Neuronal stem cell (in vitro differentiated cells): ENCODE measurements around the gene TMEM203.
A peak's percentile ranks its signal among the peaks of the same experiment; 100 is the strongest.

Experiments used
- DNase-seq: peaks from one replicate; pipeline ENCODE4 v3.0.0-alpha.2; 2013; ENCODE audit warnings: low spot score
- H2AFZ ChIP-seq: one replicate; pipeline ENCODE4 v1.6.1; 2013; ENCODE audit warnings: mild to moderate bottlenecking, low read length, inconsistent platforms
- H2AK5ac ChIP-seq: 2 replicates; pipeline ENCODE4 v1.6.1; 2013; ENCODE audit warnings: low read depth, mild to moderate bottlenecking, inconsistent platforms, low read length, moderate library complexity, mixed read lengths
- H2BK120ac ChIP-seq: 2 replicates; pipeline ENCODE4 v1.6.1; 2013; ENCODE audit warnings: low read depth, mild to moderate bottlenecking, inconsistent platforms, low read length, moderate library complexity, mixed read lengths
- H2BK12ac ChIP-seq: one replicate; pipeline ENCODE4 v1.6.1; 2013; ENCODE audit warnings: low read length, inconsistent platforms
- H2BK15ac ChIP-seq: 2 replicates; pipeline ENCODE4 v1.6.1; 2013; ENCODE audit warnings: mild to moderate bottlenecking, low read length, inconsistent platforms, mixed read lengths
- H2BK5ac ChIP-seq: one replicate; pipeline ENCODE4 v1.6.1; 2013; ENCODE audit warnings: inconsistent platforms, mild to moderate bottlenecking, low read length, moderate library complexity
- H3K14ac ChIP-seq: one replicate; pipeline ENCODE4 v1.6.1; 2013; ENCODE audit warnings: low read length, inconsistent platforms
- H3K18ac ChIP-seq: 2 replicates; pipeline ENCODE4 v1.6.1; 2013; ENCODE audit warnings: low read length, inconsistent platforms
- H3K23ac ChIP-seq: 2 replicates; pipeline ENCODE4 v1.6.1; 2013; ENCODE audit warnings: low read depth, mild to moderate bottlenecking, mixed read lengths, low read length, inconsistent platforms; ENCODE audit not compliant: poor library complexity
- H3K27ac ChIP-seq: replicated peaks from 3 replicates; pipeline ENCODE4 v1.5.1; 2013; ENCODE audit warnings: low read length, inconsistent platforms
- H3K27me3 ChIP-seq, 3 experiments: 2 replicates each; pipeline ENCODE4 v1.6.1; 2013; ENCODE audit warnings: low read length in 3 of 3, mild to moderate bottlenecking in 2 of 3, inconsistent platforms in 1 of 3, low read depth in 1 of 3, mixed read lengths in 1 of 3, moderate library complexity in 1 of 3; ENCODE audit not compliant: control insufficient read depth in 3 of 3, insufficient read depth in 3 of 3
- H3K36me3 ChIP-seq, 2 donors: replicated peaks in 1 of 2; 2 replicates each; pipeline ENCODE4 v1.6.1; 2013; ENCODE audit warnings: low read length in 2 of 2; ENCODE audit not compliant: control insufficient read depth in 2 of 2, insufficient read depth in 2 of 2
- H3K4ac ChIP-seq: 2 replicates; pipeline ENCODE4 v1.6.1; 2013; ENCODE audit warnings: inconsistent platforms, mild to moderate bottlenecking, low read length, moderate library complexity
- H3K4me1 ChIP-seq, 2 donors: 1 replicate in 1 of 2; 2 replicates in 1 of 2; pipeline ENCODE4 v1.6.1; 2013; ENCODE audit warnings: low read length in 2 of 2, low read depth in 1 of 2; ENCODE audit not compliant: control insufficient read depth in 2 of 2, insufficient read depth in 1 of 2
- H3K4me2 ChIP-seq: one replicate; pipeline ENCODE4 v1.6.1; 2013; ENCODE audit warnings: mild to moderate bottlenecking, low read length, inconsistent platforms; ENCODE audit not compliant: insufficient read depth, poor library complexity, severe bottlenecking
- H3K4me3 ChIP-seq, 2 donors: 2 replicates each; pipeline ENCODE4 v1.5.1; 2013; ENCODE audit warnings: low read length in 2 of 2, mild to moderate bottlenecking in 2 of 2, inconsistent platforms in 1 of 2, moderate library complexity in 1 of 2
- H3K79me1 ChIP-seq: one replicate; pipeline ENCODE4 v1.6.1; 2013; ENCODE audit warnings: low read depth, mild to moderate bottlenecking, inconsistent platforms, low read length, moderate library complexity
- H3K9ac ChIP-seq: one replicate; pipeline ENCODE4 v1.6.1; 2013; ENCODE audit warnings: mild to moderate bottlenecking, low read depth, low read length, inconsistent platforms; ENCODE audit not compliant: poor library complexity
- H3K9me3 ChIP-seq, 2 donors: replicated peaks in 1 of 2; 2 replicates each; pipeline versions ENCODE3 to v1.6.1; 2013; ENCODE audit warnings: low read length in 2 of 2, mild to moderate bottlenecking in 2 of 2, inconsistent platforms in 1 of 2, low read depth in 1 of 2, mixed read lengths in 1 of 2, moderate library complexity in 1 of 2; ENCODE audit not compliant: control insufficient read depth in 2 of 2, insufficient read depth in 1 of 2
- H4K8ac ChIP-seq: one replicate; pipeline ENCODE4 v1.6.1; 2013; ENCODE audit warnings: low read depth, mild to moderate bottlenecking, inconsistent platforms, low read length, moderate library complexity
- H4K91ac ChIP-seq: one replicate; pipeline ENCODE4 v1.6.1; 2013; ENCODE audit warnings: low read length, low read depth, mild to moderate bottlenecking, inconsistent platforms; ENCODE audit not compliant: poor library complexity
- WGBS, 2 donors: extraction: QIAGEN DNeasy Blood & Tissue Kit; methylation state at CpG; one replicate each; pipeline ENCODE4 v1.1.7; 2013; ENCODE audit warnings: missing lambda C conversion rate in 2 of 2, mixed read lengths in 1 of 2; ENCODE audit not compliant: insufficient read length in 2 of 2, insufficient replicate concordance in 1 of 2; ENCODE audit errors: extremely low coverage in 2 of 2; 5-methylcytosine and 5-hydroxymethylcytosine counted together

TMEM203 gene

DNA sequence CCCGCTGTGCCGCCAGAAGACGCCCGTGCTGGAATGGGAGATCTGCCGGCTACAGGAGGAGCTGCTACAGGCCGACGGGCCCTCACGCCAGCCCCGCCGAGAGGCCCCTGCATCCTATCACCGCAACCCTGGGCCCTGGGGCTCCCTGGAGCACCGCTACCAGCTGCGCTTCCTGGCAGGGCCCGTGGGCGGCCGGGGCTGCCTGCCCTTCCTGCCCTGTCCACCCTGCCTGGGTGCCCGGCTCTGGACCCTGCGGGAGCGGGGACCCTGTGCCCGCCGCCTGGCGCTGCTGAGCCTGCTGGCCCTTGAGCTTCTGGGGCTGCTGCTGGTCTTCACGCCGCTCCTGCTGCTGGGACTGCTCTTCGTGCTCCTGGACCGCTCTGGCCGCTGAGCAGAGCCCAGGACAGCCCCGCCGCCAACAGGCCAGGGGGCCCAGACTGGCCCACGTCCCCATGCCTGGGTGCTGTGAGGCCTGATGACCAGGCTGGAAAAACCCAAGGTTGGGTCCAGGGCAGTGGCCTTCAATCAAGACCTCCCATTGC, 12.8 kb upstream of the TMEM203 start:
- peaks cover 11 to 30% of the 10 kb centered on the region in 2 donors for H3K36me3 ChIP-seq
- no peak overlapping the region for H3K4ac ChIP-seq
- peak overlapping the region; percentile 80 for H3K23ac ChIP-seq
- H3K4me3 ChIP-seq, result no peak overlapping the region
- H2BK120ac ChIP-seq, result no peak overlapping the region
- no peak overlapping the region for H3K14ac ChIP-seq
- no peak overlapping the region for H3K4me2 ChIP-seq
- H2AK5ac ChIP-seq, result no peak overlapping the region
- no peaks in the 10 kb centered on the region for H3K9me3 ChIP-seq
- no peak overlapping the region for H2BK5ac ChIP-seq
- no peak overlapping the region for H2BK12ac ChIP-seq
- H3K9ac ChIP-seq, result peak overlapping the region; percentile 21
- peaks cover 15% of the 10 kb centered on the region for H3K79me1 ChIP-seq
- peaks cover 0 to 10% (median 3%) of the 10 kb centered on the region in 3 experiments for H3K27me3 ChIP-seq
- H2AFZ ChIP-seq, result no peak overlapping the region
- no peak for DNase-seq
- WGBS, 2 donors, result no CpG with 5 or more reads among the region's 30 CpGs
- peaks cover 8 to 15% of the 10 kb centered on the region in 2 donors for H3K4me1 ChIP-seq
- no peak overlapping the region for H3K27ac ChIP-seq
- peak overlapping the region; percentile 65 for H4K8ac ChIP-seq
- H3K18ac ChIP-seq, result no peak overlapping the region
- no peak overlapping the region for H4K91ac ChIP-seq
- H2BK15ac ChIP-seq, result no peak overlapping the region

DNA sequence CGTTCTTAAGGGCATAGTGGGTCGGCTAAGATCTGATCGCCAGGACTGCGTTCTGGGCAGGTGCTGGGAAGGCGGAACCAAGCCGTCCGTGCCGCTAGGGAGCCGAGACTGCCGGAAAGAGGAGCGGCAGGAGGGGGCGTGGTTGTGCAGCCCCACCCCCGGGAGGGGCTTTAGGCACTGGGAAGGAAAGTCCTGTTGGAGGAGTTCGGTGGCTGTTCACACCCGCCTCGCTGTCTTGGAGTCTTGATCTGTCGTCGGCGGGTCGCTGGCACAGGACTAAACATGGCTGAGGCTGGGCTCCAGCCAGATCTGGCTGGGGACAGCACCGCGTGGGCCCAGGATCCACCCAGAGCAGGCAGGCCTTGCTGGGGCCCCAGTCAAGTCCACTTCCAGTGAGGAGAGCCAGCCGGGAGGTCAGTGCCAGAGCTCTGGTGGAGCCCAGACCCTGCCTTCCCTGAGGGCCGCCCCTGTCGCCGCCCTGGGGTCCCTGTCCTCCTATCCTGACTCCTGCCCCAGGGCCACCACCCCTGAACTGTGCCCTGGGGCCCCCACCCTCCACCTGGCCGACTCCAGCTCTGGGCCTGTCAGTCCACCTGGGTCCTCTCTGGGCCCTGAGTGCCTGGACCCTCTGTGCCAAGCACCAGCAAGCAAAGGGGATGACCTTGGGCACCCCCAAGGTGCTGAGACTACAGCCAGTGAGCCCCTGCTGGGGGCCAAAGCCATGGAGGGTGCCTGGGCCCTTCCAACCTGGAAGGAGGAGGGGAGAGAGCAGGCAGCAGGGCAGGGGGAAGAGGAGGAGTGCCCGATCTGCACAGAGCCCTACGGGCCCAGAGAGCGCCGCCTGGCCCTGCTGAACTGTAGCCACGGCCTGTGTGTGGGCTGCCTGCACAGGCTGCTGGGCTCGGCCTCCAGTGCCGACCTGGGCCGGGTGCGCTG, 12.1 kb upstream of the TMEM203 start:
- Histone ChIP-seq H2BK12ac (peak overlapping the region; percentile 58), H3K9me3 (no peaks in the 10 kb centered on the region), H3K36me3 (peaks cover 17 to 36% of the 10 kb centered on the region in 2 donors), H3K9ac (no peak overlapping the region), H2AK5ac (peak overlapping the region; percentile 56), H3K4ac (no peak overlapping the region), H2AFZ (no peak overlapping the region), H4K8ac (no peak overlapping the region), H3K79me1 (peaks cover 18% of the 10 kb centered on the region), H3K14ac (no peak overlapping the region), H3K27ac (no peak overlapping the region), H3K27me3 (peaks cover 0 to 5% (median 3%) of the 10 kb centered on the region in 3 experiments), H3K4me3 (peak overlapping the region in 1 of 2 donors; percentile 40), H3K4me1 (peaks cover 3 to 9% of the 10 kb centered on the region in 2 donors), H4K91ac (no peak overlapping the region), H2BK15ac (no peak overlapping the region), H3K4me2 (no peak overlapping the region), H3K18ac (no peak overlapping the region), H2BK120ac (no peak overlapping the region), H2BK5ac (no peak overlapping the region), H3K23ac (peak overlapping the region; percentile 80)
- no peak for DNase-seq
- no CpG with 5 or more reads among the region's 36 CpGs for WGBS, 2 donors

DNA sequence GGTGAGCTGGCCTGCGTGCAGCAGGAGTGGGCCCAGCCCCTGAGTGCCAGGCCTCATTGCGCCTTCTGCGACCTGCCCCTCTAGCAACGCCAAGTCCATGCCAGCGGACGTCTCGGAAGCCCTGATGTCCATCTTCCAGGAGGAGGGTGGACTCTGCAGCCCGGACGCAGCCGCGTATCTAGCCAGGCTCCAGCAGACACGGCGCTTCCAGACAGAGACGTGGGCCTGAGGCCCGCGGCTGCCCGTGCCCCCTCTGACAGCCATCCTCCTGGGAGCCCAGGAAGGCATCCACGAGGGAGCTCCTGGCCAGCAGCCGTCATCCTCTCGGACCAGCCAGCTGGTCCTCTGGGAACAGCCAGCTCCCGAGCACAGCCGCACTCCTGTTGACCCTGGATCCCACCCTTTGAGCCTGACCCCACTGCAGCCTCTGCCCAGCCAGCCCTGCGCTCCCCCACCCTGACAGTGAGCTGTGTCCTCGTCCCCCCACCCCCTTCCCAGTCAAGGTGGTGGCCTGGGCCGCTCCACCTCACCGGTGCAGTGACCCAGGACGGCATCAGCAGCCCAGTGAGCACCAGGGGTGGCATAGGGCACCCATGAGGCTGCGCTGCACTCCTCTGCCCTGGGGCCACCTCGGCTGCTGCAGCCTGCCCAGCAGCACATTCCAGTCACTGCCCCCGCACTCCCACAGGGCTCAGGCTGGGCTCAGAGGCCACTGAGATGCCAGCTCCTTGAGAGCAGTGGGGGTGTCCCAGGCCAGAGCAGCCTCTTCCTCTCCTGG, 10.9 kb upstream of the TMEM203 start:
- H2AFZ ChIP-seq, result no peak overlapping the region
- no peak overlapping the region for H3K4me2 ChIP-seq
- no peak overlapping the region for H2BK120ac ChIP-seq
- no peak overlapping the region for H3K27ac ChIP-seq
- H3K4me3 ChIP-seq, result no peak overlapping the region
- peaks cover 17 to 46% of the 10 kb centered on the region in 2 donors for H3K36me3 ChIP-seq
- H3K4ac ChIP-seq, result no peak overlapping the region
- H3K79me1 ChIP-seq, result peaks cover 20% of the 10 kb centered on the region
- H2AK5ac ChIP-seq, result no peak overlapping the region
- no peak overlapping the region for H2BK5ac ChIP-seq
- H4K8ac ChIP-seq, result no peak overlapping the region
- no peak overlapping the region for H2BK12ac ChIP-seq
- DNase-seq, result no peak
- H3K9ac ChIP-seq, result no peak overlapping the region
- H3K18ac ChIP-seq, result no peak overlapping the region
- no peak overlapping the region for H4K91ac ChIP-seq
- H3K14ac ChIP-seq, result no peak overlapping the region
- no peak overlapping the region for H2BK15ac ChIP-seq
- no peaks in the 10 kb centered on the region for H3K9me3 ChIP-seq
- H3K27me3 ChIP-seq, result no peaks in the 10 kb centered on the region
- no CpG with 5 or more reads among the region's 30 CpGs for WGBS, 2 donors
- no peak overlapping the region for H3K23ac ChIP-seq
- H3K4me1 ChIP-seq, result peaks cover 2 to 8% of the 10 kb centered on the region in 2 donors
